DND-41 (cell line): ENCODE measurements around the gene VPS13C.

Experiments
- EZH2 ChIP-seq: IDR thresholded peaks from 3 replicates; pipeline ENCODE4 v1.6.1; 2012; ENCODE audit warnings: borderline replicate concordance, low read depth, mild to moderate bottlenecking, moderate library complexity, low read length, inconsistent platforms; ENCODE audit not compliant: severe bottlenecking
- TF ChIP-seq, protein P1 (sequence below): IDR thresholded peaks from 2 replicates; pipeline ENCODE4 v1.5.1; 2012; ENCODE audit warnings: borderline replicate concordance, low read length, moderate library complexity, mild to moderate bottlenecking; ENCODE audit not compliant: poor library complexity, severe bottlenecking; ENCODE audit errors: extremely low read depth

GRCh38 chr15:62108411-62108810 lies 48.2 kb upstream of the VPS13C start:
- TF ChIP-seq, protein P1, sequence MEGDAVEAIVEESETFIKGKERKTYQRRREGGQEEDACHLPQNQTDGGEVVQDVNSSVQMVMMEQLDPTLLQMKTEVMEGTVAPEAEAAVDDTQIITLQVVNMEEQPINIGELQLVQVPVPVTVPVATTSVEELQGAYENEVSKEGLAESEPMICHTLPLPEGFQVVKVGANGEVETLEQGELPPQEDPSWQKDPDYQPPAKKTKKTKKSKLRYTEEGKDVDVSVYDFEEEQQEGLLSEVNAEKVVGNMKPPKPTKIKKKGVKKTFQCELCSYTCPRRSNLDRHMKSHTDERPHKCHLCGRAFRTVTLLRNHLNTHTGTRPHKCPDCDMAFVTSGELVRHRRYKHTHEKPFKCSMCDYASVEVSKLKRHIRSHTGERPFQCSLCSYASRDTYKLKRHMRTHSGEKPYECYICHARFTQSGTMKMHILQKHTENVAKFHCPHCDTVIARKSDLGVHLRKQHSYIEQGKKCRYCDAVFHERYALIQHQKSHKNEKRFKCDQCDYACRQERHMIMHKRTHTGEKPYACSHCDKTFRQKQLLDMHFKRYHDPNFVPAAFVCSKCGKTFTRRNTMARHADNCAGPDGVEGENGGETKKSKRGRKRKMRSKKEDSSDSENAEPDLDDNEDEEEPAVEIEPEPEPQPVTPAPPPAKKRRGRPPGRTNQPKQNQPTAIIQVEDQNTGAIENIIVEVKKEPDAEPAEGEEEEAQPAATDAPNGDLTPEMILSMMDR: no peak
- TF ChIP-seq EZH2: no peak
